Esophagus squamous epithelium (tissue), 5 donors: ENCODE measurements around the gene CAP1. TPM values are rescaled to one million over a fixed set of nuclear protein-coding genes. Genes with fewer than 3 reads are reported as not detected.

Source experiments
- DNase-seq: peaks from one replicate; lab custom pipeline; 2025; lab: John Stamatoyannopoulos, UW
- H3K27ac ChIP-seq, 4 donors: fragments of 200-600 bp; sonication (generic); one replicate each; pipeline ENCODE4 v1.5.1; 2016 to 2019; ENCODE audit warnings: mild to moderate bottlenecking in 1 of 4
- H3K27me3 ChIP-seq, 4 donors: fragments of 200-600 bp; sonication (generic); 1 replicate in 3 of 4; 2 replicates in 1 of 4; pipeline versions ENCODE4 v1.5.1 to v1.6.0; 2017 to 2021; ENCODE audit warnings: antibody characterized with exemption in 1 of 4
- H3K36me3 ChIP-seq, 3 donors: fragments of 200-600 bp; sonication (generic); one replicate each; pipeline ENCODE4 v1.5.1; 2016 to 2019
- H3K4me1 ChIP-seq, 3 donors: fragments of 200-600 bp; sonication (generic); one replicate each; pipeline ENCODE4 v1.5.1; 2017 to 2019
- H3K4me3 ChIP-seq, 4 donors: fragments of 200-600 bp; sonication (generic); 1 replicate in 3 of 4; 2 replicates in 1 of 4; pipeline ENCODE4 v1.5.1; 2016 to 2019; ENCODE audit warnings: mild to moderate bottlenecking in 2 of 4, moderate library complexity in 1 of 4
- H3K9me3 ChIP-seq, 3 donors: fragments of 200-600 bp; sonication (generic); one replicate each; pipeline ENCODE4 v1.5.1; 2016 to 2019
- CTCF ChIP-seq, 6 experiments: fragments of 450-650 bp in 4 of 6; fragments of 200-600 bp in 2 of 6; sonication (generic) in 2 of 6; IDR thresholded peaks; one replicate each; pipeline ENCODE4 v1.5.1; 2016 to 2019; ENCODE audit warnings: antibody characterized with exemption in 6 of 6, mild to moderate bottlenecking in 4 of 6, moderate library complexity in 4 of 6
- POLR2A ChIP-seq, 4 donors: fragments of 450-650 bp; IDR thresholded peaks; one replicate each; pipeline ENCODE4 v1.6.1; 2017; ENCODE audit warnings: antibody characterized with exemption in 4 of 4, mild to moderate bottlenecking in 4 of 4, moderate library complexity in 3 of 4
- WGBS, 2 donors: methylation state at CpG; one replicate each; pipeline ENCODE4 v1.1.5; 2018; 5-methylcytosine and 5-hydroxymethylcytosine counted together
- intact Hi-C: fragments of 100-400 bp; cut with DNase I; formaldehyde crosslinking; loops from one replicate; pipeline ENCODE4 v1.15.0; 2022
- total RNA-seq, 4 donors: library from RNA; depleted of rRNA; stranded (reverse); fragments of >200 nt; gene quantifications; one replicate each; pipeline ENCODE4 v1.1.0, GENCODE V29; 2016
- donor health status: DM: yes; HTN: yes; CAD: no.

Gene CAP1
- total RNA-seq, 4 donors from 2014 or later = 157 to 282 (median 227) TPM

DNA sequence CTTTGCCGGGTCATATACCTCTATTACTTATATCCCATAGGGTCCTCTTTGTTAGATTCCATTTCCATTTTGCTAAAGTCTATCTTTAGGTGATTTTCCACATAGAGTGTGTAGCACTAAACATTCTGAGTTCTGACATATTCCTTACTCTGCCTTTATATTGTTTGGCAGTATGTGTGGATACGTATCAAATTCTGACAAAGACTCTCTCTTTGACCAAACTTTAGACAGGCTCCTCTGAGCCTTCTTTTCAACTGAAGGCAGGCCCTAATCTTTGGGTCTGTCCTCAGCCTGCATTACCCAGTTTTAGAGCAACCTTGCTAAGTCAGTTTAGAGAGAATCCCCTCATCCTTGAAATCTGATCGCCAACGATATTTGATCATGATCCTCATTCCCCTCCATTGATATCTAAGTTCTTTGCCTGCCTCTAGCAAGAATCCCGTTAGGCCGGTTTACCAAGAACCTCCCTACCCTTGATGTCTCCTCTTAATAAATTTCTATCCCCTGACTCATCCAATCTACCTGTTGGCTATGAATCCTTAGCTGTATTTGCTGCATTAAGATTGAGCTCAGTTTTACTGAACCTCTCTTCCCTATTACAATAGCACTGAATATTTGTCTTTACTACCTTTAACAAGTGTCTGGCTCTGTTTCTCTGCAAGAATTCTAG, 66.9 kb downstream of the CAP1 start:
- H3K4me3 ChIP-seq = no peak overlapping the region
- H3K36me3 ChIP-seq = no peaks in the 10 kb centered on the region
- peaks cover 0 to 9% (median 3%) of the 10 kb centered on the region in 3 donors for H3K4me1 ChIP-seq
- DNase-seq = no peak
- peaks cover 0 to 32% (median 31%) of the 10 kb centered on the region in 3 donors for H3K9me3 ChIP-seq
- H3K27me3 ChIP-seq = peaks cover 0 to 43% (median 0%) of the 10 kb centered on the region in 4 donors
- intact Hi-C loops = no loop called here
- no peak overlapping the region for H3K27ac ChIP-seq
- 49 to 66% methylated on average over 6 of the region's 6 CpGs for WGBS, 2 donors
- no peak for TF ChIP-seq CTCF (IDR thresholded peaks at IDR 0.05)
- TF ChIP-seq POLR2A (IDR thresholded peaks at IDR 0.05) = no peak

GRCh38 chr1:40110389-40110788, 69.9 kb downstream of the CAP1 start:
- H3K27ac ChIP-seq = no peak overlapping the region
- peaks cover 0 to 25% (median 22%) of the 10 kb centered on the region in 3 donors for H3K9me3 ChIP-seq
- no peaks in the 10 kb centered on the region for H3K36me3 ChIP-seq
- no peak for DNase-seq
- H3K27me3 ChIP-seq = peaks cover 0 to 37% (median 1%) of the 10 kb centered on the region in 4 donors
- no peak overlapping the region for H3K4me3 ChIP-seq
- H3K4me1 ChIP-seq = peaks cover 0 to 9% (median 3%) of the 10 kb centered on the region in 3 donors
- intact Hi-C loops = no loop called here
- TF ChIP-seq CTCF (IDR thresholded peaks at IDR 0.05) = no peak
- no peak for TF ChIP-seq POLR2A (IDR thresholded peaks at IDR 0.05)

DNA sequence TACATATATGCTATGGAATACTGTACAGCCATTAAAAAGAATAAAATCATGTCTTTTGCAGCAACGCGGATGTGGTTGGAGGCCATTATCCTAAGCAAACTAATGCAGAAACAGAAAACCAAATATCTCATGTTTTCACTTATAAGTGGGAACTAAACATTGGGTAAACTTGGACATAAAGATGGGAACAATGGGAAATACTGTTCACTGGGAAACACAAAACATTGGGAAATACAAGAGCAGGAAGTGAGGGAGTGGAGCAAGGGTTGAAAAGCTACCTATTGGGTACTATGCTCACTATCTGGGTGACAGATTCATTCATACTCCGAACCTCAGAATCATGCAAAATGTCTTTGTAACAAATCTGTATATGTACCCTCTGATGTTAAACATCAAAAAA, 73.9 kb downstream of the CAP1 start:
- 84 to 94% methylated on average over 3 of the region's 3 CpGs for WGBS, 2 donors
- intact Hi-C loops = no loop called here
- Histone ChIP-seq H3K4me1 (no peaks in the 10 kb centered on the region), H3K36me3 (no peaks in the 10 kb centered on the region), H3K27ac (no peak overlapping the region), H3K4me3 (no peak overlapping the region), H3K27me3 (peaks cover 0 to 43% (median 1%) of the 10 kb centered on the region in 4 donors), H3K9me3 (peaks cover 0 to 25% (median 20%) of the 10 kb centered on the region in 3 donors)
- TF ChIP-seq CTCF (IDR thresholded peaks at IDR 0.05) = no peak
- TF ChIP-seq POLR2A (IDR thresholded peaks at IDR 0.05) = no peak
- DNase-seq = no peak

- WGBS, 2 donors = 76 to 82% methylated on average over 7 of the region's 7 CpGs
- no peaks in the 10 kb centered on the region for H3K9me3 ChIP-seq
- intact Hi-C loops = no loop called here
- H3K4me3 ChIP-seq = no peak overlapping the region
- H3K4me1 ChIP-seq = no peaks in the 10 kb centered on the region
- no peak overlapping the region for H3K27ac ChIP-seq
- DNase-seq = no peak
- peaks cover 0 to 28% (median 3%) of the 10 kb centered on the region in 4 donors for H3K27me3 ChIP-seq
- no peaks in the 10 kb centered on the region for H3K36me3 ChIP-seq
- no peak for TF ChIP-seq CTCF (IDR thresholded peaks at IDR 0.05)
- TF ChIP-seq POLR2A (IDR thresholded peaks at IDR 0.05) = no peak
Measured at GRCh38 chr1:40120128-40120527, 79.6 kb downstream of the CAP1 start.

Other genes with a start within 250 kb of the CAP1 start
- gene TRIT1, start 157.2 kb upstream of the CAP1 start, total RNA-seq = 10 to 100 TPM; 13.2 to 20.8 (median 16.8) TPM
- 10 to 100 TPM; 15.4 to 27.6 (median 24.8) TPM for gene MYCL, start 138.8 kb upstream of the CAP1 start, total RNA-seq
- 10 to 100 TPM; 20.4 to 49.1 (median 30.8) TPM for gene MFSD2A, start 85.6 kb upstream of the CAP1 start, total RNA-seq
- 10 to 100 TPM; 27.2 to 43.9 (median 37.6) TPM for gene PPT1, start 56.5 kb downstream of the CAP1 start, total RNA-seq
- 10 to 100 TPM in 3 of 4 donors, 1 to 10 TPM in 1; 7.9 to 21.0 (median 12.4) TPM for gene RLF, start 120.7 kb downstream of the CAP1 start, total RNA-seq
- not detected for gene TMCO2, start 207.2 kb downstream of the CAP1 start, total RNA-seq
- 10 to 100 TPM; 26.2 to 47.1 (median 39.0) TPM for gene ZMPSTE24, start 217.5 kb downstream of the CAP1 start, total RNA-seq